Adipocyte (in vitro differentiated cells): Measurements from ENCODE around the gene HIVEP3.
A peak's percentile ranks its signal among the peaks of the same experiment; 100 is the strongest.

Source experiments
- DNase-seq: peaks from one replicate; pipeline ENCODE4 v3.0.0-alpha.2; 2015; ENCODE audit warnings: low read depth
- H3K27me3 ChIP-seq: replicated peaks from 2 replicates; pipeline ENCODE4 v1.7.0; 2013; ENCODE audit warnings: mild to moderate bottlenecking, low read length, moderate library complexity; ENCODE audit not compliant: control insufficient read depth, insufficient read depth
- H3K36me3 ChIP-seq: 2 replicates; pipeline ENCODE4 v1.7.0; 2013; ENCODE audit warnings: low read length, mild to moderate bottlenecking, moderate library complexity; ENCODE audit not compliant: control insufficient read depth, insufficient read depth, severe bottlenecking
- H3K4me1 ChIP-seq: 2 replicates; pipeline ENCODE4 v1.7.0; 2013; ENCODE audit warnings: mild to moderate bottlenecking, low read length, moderate library complexity; ENCODE audit not compliant: control insufficient read depth, insufficient read depth
- H3K4me3 ChIP-seq: 2 replicates; pipeline ENCODE4 v1.7.0; 2013; ENCODE audit warnings: mild to moderate bottlenecking, low read length, moderate library complexity
- H3K9ac ChIP-seq: 2 replicates; pipeline ENCODE4 v1.7.0; 2013; ENCODE audit warnings: mild to moderate bottlenecking, low read length, moderate library complexity
- H3K9me3 ChIP-seq: 2 replicates; pipeline ENCODE4 v1.7.0; 2013; ENCODE audit warnings: mild to moderate bottlenecking, low read length, moderate library complexity; ENCODE audit not compliant: control insufficient read depth

HIVEP3 gene

DNA sequence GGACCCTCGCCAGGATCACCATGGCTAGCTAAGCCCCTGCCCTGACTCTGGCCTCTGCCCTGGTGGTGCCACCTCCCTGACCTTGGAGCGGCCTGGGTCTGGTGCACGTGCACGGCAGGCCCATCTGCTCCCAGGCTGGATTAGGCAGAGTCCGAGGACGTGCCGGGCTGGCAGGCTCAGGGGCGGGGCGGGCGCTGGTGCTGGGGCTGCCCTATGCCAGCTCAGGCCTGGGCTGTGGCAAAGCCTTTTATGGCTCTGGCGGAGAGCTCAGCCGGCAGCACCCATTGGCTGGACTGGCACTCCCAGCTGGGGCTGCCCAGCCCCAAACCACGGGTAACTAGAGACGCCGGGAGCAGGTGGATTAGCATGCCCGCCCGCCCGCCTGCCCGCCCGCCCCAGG, 417.1 kb downstream of the HIVEP3 start:
- DNase-seq, result no peak
- H3K4me3 ChIP-seq, result no peak overlapping the region
- H3K4me1 ChIP-seq, result peaks cover 8% of the 10 kb centered on the region
- no peaks in the 10 kb centered on the region for H3K36me3 ChIP-seq
- H3K9ac ChIP-seq, result no peak overlapping the region
- no peaks in the 10 kb centered on the region for H3K9me3 ChIP-seq
- H3K27me3 ChIP-seq, result no peaks in the 10 kb centered on the region

DNA sequence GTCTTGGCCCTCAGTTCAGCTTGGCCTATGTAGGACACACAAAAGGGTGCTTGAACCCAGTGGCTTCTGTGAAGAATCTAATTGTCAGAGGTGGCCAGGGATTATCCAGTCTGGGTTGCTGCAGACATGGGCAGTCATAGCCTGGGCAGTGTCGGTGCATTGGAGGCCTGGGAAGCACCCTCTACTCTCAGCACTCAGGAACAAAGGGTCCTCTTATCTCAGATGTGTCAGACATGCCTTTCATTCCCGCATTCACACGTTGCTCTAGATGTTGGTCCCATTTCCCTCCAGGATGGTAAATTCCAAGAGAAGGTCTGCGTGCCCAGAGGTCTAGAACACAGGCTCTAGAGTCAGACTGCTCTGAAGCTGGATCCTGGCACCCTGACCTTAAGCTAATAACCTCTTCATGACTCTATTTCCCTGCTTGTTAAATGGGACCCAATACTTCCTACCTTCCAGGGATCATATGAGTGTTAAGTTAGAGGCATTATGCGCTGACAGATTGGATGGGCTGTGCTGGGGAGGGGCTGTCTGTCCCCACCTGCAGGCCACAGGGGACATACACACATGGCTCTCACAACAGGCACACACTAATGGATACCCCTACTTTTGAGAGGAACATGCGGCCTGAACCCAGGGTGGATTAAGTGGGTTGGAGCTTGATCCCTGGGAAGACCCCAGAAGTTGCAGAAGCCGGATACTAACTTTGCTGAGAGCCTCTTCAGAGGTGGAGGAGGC, 417.8 kb downstream of the HIVEP3 start:
- Histone ChIP-seq H3K4me3 (no peak overlapping the region), H3K4me1 (peaks cover 13% of the 10 kb centered on the region), H3K36me3 (no peaks in the 10 kb centered on the region), H3K9me3 (no peaks in the 10 kb centered on the region), H3K9ac (no peak overlapping the region), H3K27me3 (no peaks in the 10 kb centered on the region)
- no peak for DNase-seq

DNA sequence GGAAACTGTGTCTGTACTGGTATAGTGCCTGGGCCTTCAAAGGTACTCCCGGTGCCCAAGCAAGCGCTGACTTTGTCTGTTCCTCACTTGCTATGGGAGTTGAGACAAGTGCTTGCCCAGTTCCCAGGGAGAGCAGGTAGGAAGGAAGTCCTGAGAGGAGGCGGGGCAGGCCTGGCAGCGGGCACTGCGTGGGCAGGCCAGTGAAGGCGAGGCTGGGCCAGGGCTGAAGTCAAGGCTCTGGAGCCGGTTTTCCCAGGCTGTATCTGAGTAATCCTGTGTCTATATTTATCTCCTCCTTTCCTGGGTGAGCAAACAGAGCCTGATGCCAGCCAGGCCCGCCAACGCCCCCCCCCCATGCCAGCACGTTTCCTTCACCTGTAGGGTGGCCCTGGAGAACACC, 418.3 kb downstream of the HIVEP3 start:
- H3K36me3 ChIP-seq, result no peaks in the 10 kb centered on the region
- peaks cover 16% of the 10 kb centered on the region for H3K4me1 ChIP-seq
- no peaks in the 10 kb centered on the region for H3K9me3 ChIP-seq
- H3K4me3 ChIP-seq, result no peak overlapping the region
- no peak overlapping the region for H3K9ac ChIP-seq
- no peak for DNase-seq
- no peaks in the 10 kb centered on the region for H3K27me3 ChIP-seq

DNA sequence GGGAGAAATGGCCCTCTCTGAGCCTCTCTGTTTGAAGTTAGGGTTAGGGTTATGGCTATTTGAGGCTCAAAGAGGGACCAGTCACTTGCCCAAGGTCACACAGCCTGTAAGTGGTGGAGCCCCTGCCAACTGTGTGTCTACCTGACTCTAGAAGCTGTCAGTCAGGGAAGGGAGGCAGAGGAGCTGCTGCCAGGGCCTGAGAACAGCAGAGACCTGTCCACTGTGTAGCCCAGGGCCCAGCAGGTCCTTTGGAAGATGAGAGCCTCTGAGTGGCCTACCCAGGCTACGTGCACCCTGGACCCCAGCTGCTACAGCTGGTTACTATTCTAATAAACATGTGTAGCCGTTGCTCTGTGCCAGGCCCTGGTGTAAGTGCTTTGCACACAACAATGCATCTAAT, 419.1 kb downstream of the HIVEP3 start:
- H3K4me1 ChIP-seq, result peaks cover 16% of the 10 kb centered on the region
- H3K9ac ChIP-seq, result no peak overlapping the region
- no peaks in the 10 kb centered on the region for H3K36me3 ChIP-seq
- DNase-seq, result no peak
- no peaks in the 10 kb centered on the region for H3K9me3 ChIP-seq
- H3K27me3 ChIP-seq, result no peaks in the 10 kb centered on the region
- H3K4me3 ChIP-seq, result no peak overlapping the region

- peak; percentile 51 for DNase-seq
- no peak overlapping the region for H3K9ac ChIP-seq
- no peaks in the 10 kb centered on the region for H3K36me3 ChIP-seq
- H3K4me3 ChIP-seq, result no peak overlapping the region
- H3K4me1 ChIP-seq, result peaks cover 16% of the 10 kb centered on the region
- H3K9me3 ChIP-seq, result no peaks in the 10 kb centered on the region
- H3K27me3 ChIP-seq, result no peaks in the 10 kb centered on the region
Observed at GRCh38 chr1:41498804-41499203, 419.9 kb downstream of the HIVEP3 start.

- Histone ChIP-seq H3K9ac (no peak overlapping the region), H3K27me3 (no peaks in the 10 kb centered on the region), H3K9me3 (no peaks in the 10 kb centered on the region), H3K4me1 (peaks cover 16% of the 10 kb centered on the region), H3K36me3 (no peaks in the 10 kb centered on the region), H3K4me3 (no peak overlapping the region)
- DNase-seq, result no peak
Observed at GRCh38 chr1:41498391-41498790, 420.3 kb downstream of the HIVEP3 start.

DNA sequence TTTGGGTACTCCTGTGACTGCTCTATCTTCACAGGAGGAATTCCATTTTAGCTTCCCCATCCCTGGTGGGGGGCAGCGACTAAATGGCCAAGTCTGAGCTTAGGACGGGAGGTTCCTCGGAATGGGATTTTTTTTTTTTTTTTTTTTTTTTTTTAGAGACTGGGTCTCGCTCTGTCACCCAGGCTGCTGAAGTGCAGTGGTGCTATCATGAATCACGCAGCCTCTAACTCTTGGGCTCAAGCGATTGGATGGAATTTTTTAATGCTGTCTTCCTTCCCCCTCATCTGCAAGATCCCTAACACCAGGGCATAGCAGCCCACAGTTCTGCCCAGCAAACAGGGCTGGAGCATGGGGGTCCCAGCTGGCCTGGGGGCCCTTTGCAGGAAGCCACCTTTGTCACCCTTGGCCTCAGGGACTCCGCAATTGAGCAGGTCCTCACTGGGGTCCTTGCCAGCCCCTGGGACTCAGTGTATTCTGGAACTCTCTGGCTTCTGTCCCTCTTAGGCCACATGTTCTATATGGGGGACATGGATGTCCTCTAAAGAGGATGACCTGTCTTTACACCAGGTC, 421.2 kb downstream of the HIVEP3 start:
- Histone ChIP-seq H3K9me3 (no peaks in the 10 kb centered on the region), H3K36me3 (no peaks in the 10 kb centered on the region), H3K4me3 (no peak overlapping the region), H3K27me3 (no peaks in the 10 kb centered on the region), H3K9ac (no peak overlapping the region), H3K4me1 (peaks cover 16% of the 10 kb centered on the region)
- no peak for DNase-seq

DNA sequence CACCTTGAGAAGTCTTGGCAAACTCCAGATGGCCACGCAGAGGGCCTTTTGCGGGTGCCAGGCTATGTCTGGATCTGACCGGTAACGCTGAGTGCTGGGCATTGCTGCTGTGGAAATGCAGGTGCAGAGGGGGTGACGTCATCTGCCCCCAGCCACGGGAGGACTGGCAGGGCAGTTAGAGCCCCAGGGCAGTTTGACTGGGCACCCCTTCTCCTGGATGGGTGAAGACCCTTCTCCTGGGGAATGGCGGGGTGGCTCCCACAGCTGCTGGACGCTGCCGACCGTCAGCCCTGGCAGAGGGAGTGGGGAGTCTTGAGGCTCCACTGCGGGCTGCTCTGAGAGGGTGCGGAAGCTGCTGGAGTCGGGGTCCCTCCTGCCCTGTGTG, 421.7 kb downstream of the HIVEP3 start:
- H3K4me1 ChIP-seq, result peaks cover 16% of the 10 kb centered on the region
- H3K27me3 ChIP-seq, result no peaks in the 10 kb centered on the region
- H3K4me3 ChIP-seq, result no peak overlapping the region
- H3K9me3 ChIP-seq, result no peaks in the 10 kb centered on the region
- H3K36me3 ChIP-seq, result no peaks in the 10 kb centered on the region
- no peak for DNase-seq
- H3K9ac ChIP-seq, result peak overlapping the region; percentile 71

GRCh38 chr1:41496080-41497055, 422.4 kb downstream of the HIVEP3 start:
- Histone ChIP-seq H3K4me3 (peak overlapping the region; percentile 65), H3K9me3 (no peaks in the 10 kb centered on the region), H3K27me3 (no peaks in the 10 kb centered on the region), H3K36me3 (no peaks in the 10 kb centered on the region), H3K9ac (peak overlapping the region; percentile 71), H3K4me1 (peaks cover 16% of the 10 kb centered on the region)
- peak; percentile 97 for DNase-seq

GRCh38 chr1:41495210-41495948, 423.3 kb downstream of the HIVEP3 start:
- Histone ChIP-seq H3K4me3 (peak overlapping the region; percentile 65), H3K27me3 (no peaks in the 10 kb centered on the region), H3K9me3 (no peaks in the 10 kb centered on the region), H3K36me3 (no peaks in the 10 kb centered on the region), H3K4me1 (peaks cover 16% of the 10 kb centered on the region), H3K9ac (peak overlapping the region; percentile 71)
- DNase-seq, result no peak
